ENCODE measurements around the gene GOLGA1.

- TF ChIP-seq, protein P1, sequence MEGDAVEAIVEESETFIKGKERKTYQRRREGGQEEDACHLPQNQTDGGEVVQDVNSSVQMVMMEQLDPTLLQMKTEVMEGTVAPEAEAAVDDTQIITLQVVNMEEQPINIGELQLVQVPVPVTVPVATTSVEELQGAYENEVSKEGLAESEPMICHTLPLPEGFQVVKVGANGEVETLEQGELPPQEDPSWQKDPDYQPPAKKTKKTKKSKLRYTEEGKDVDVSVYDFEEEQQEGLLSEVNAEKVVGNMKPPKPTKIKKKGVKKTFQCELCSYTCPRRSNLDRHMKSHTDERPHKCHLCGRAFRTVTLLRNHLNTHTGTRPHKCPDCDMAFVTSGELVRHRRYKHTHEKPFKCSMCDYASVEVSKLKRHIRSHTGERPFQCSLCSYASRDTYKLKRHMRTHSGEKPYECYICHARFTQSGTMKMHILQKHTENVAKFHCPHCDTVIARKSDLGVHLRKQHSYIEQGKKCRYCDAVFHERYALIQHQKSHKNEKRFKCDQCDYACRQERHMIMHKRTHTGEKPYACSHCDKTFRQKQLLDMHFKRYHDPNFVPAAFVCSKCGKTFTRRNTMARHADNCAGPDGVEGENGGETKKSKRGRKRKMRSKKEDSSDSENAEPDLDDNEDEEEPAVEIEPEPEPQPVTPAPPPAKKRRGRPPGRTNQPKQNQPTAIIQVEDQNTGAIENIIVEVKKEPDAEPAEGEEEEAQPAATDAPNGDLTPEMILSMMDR (conservative IDR thresholded peaks at IDR 0.05 in 1 of 2, IDR thresholded peaks at IDR 0.05 in 1 of 2; ENCODE audit: extremely low read depth in 1 of 2, insufficient read depth in 1 of 2, low read depth in 1 of 2, low read length in 2 of 2), result no peak
- TF ChIP-seq EZH2 (IDR thresholded peaks at IDR 0.05; ENCODE audit: borderline replicate concordance, low read length), result no peak
These were observed 70.2 kb downstream of the GOLGA1 start for GRCh38 chr9:124870723-124871122.
